ENCODE data around the gene CD46.

- TF ChIP-seq CTCF (IDR thresholded peaks at IDR 0.05; ENCODE audit: low read depth, low read length, poor library complexity, severe bottlenecking) (no peak), EZH2phosphoT487 (IDR thresholded peaks at IDR 0.05; ENCODE audit: borderline replicate concordance, low read length) (no peak)
These were observed 49.5 kb upstream of the CD46 start for GRCh38 chr1:207702317-207702716.

All from DOHH2 (cell line).